Astrocyte (in vitro differentiated cells and primary cell): Measurements from ENCODE around the gene CCDC142.

Experiments used
- CTCF ChIP-seq: IDR thresholded peaks from 2 replicates; pipeline ENCODE4 v1.5.1; 2011; ENCODE audit warnings: low read depth, mild to moderate bottlenecking, inconsistent platforms, low read length, moderate library complexity; ENCODE audit not compliant: insufficient read depth
- EZH2 ChIP-seq: IDR thresholded peaks from 2 replicates; pipeline ENCODE4 v1.6.1; 2012; ENCODE audit warnings: mild to moderate bottlenecking, low read length, inconsistent platforms; ENCODE audit not compliant: insufficient read depth

GRCh38 chr2:74472086-74472944, 10.5 kb downstream of the CCDC142 start, which contains the start of gene MRPL53:
- TF ChIP-seq EZH2: no peak
- TF ChIP-seq CTCF: no peak
